Vagina (tissue), 2 donors: Measurements from ENCODE around the gene SOCS3.

ENCODE experiments used
- POLR2A ChIP-seq, 2 donors: fragments of 450-650 bp; IDR thresholded peaks; one replicate each; pipeline ENCODE4 v1.6.1; 2017; ENCODE audit warnings: antibody characterized with exemption in 2 of 2, mild to moderate bottlenecking in 2 of 2, moderate library complexity in 2 of 2
- TF ChIP-seq, protein P1 (sequence below), 3 experiments: fragments of 450-650 bp in 2 of 3; fragments of 200-600 bp in 1 of 3; sonication (generic) in 1 of 3; IDR thresholded peaks; one replicate each; pipeline ENCODE4 v1.5.1; 2017 to 2019; ENCODE audit warnings: antibody characterized with exemption in 3 of 3, mild to moderate bottlenecking in 2 of 3, moderate library complexity in 2 of 3

DNA sequence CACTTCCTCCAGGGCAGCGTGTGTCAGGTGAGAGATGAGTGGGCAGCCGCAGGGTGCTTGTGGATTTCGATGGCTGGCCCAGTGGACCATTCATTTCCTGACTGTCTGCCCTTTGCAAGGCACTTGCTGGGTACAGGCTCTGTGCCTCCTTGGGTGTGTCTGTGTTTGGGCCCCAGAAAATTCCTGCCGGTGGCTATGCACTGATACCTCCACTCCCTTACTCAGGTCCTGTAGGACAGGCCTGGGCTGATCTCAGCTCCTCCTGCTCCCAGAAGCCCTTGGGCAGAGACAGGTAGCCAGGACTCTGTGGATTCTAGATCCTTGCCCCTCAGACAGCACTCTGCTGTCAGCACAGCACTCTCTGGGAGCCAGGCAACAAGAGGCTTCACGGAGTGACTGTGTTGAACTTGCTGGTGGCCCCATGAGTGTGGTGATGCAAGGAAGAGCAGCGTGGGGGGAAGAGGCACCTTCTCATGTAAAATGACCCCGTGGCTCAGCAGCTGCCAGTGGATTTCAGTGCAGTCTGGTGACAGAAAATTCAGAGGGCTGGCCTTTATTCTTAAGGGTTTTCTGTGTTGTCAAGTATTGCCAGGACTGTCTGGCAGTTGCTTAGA lies 47.6 kb upstream of the SOCS3 start:
- TF ChIP-seq POLR2A (IDR thresholded peaks at IDR 0.05) = no peak
- TF ChIP-seq, protein P1, sequence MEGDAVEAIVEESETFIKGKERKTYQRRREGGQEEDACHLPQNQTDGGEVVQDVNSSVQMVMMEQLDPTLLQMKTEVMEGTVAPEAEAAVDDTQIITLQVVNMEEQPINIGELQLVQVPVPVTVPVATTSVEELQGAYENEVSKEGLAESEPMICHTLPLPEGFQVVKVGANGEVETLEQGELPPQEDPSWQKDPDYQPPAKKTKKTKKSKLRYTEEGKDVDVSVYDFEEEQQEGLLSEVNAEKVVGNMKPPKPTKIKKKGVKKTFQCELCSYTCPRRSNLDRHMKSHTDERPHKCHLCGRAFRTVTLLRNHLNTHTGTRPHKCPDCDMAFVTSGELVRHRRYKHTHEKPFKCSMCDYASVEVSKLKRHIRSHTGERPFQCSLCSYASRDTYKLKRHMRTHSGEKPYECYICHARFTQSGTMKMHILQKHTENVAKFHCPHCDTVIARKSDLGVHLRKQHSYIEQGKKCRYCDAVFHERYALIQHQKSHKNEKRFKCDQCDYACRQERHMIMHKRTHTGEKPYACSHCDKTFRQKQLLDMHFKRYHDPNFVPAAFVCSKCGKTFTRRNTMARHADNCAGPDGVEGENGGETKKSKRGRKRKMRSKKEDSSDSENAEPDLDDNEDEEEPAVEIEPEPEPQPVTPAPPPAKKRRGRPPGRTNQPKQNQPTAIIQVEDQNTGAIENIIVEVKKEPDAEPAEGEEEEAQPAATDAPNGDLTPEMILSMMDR (IDR thresholded peaks at IDR 0.05) = no peak
